Measurements from ENCODE around the gene PCYT2.

Gene PCYT2

DNA sequence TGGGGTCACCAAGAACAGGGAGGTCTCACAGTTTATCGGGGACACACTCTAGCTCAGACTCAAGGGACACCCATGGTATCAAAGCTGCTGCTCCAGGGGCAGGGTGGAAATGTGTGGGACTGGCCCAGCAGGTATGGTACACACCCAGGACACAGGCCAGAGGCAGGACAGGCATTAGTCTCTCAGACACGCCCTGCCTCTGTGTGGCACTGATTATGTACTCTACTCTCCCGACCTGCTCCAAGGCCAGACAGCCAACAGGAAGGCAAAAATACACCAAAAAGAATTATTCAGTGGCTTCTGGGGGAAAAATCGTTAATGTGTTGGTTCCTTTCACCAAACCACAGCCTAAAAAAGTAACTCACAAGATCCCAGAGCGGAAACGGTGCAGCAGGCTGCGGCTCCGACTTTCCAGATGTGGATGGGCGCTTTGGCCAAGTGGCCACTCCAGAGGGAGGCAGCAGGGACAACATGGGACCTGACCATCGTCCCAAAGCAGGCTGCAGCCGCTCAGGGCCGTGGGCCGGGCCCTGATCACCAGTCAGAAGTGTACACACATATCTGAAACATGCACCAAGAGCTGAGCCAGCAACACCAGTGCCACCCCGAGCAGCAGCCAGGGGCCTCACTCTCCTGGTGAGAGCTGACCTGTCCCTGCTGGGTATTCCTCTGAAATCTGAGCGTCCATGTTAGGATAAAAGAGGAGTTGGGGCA lies 7.8 kb upstream of the PCYT2 start:
- H3K27ac ChIP-seq: peak overlapping the region; percentile 82; the same call in 1 of the 2 replicates
- TF ChIP-seq ZFX (IDR thresholded peaks at IDR 0.05): no peak
- TF ChIP-seq, protein P1, sequence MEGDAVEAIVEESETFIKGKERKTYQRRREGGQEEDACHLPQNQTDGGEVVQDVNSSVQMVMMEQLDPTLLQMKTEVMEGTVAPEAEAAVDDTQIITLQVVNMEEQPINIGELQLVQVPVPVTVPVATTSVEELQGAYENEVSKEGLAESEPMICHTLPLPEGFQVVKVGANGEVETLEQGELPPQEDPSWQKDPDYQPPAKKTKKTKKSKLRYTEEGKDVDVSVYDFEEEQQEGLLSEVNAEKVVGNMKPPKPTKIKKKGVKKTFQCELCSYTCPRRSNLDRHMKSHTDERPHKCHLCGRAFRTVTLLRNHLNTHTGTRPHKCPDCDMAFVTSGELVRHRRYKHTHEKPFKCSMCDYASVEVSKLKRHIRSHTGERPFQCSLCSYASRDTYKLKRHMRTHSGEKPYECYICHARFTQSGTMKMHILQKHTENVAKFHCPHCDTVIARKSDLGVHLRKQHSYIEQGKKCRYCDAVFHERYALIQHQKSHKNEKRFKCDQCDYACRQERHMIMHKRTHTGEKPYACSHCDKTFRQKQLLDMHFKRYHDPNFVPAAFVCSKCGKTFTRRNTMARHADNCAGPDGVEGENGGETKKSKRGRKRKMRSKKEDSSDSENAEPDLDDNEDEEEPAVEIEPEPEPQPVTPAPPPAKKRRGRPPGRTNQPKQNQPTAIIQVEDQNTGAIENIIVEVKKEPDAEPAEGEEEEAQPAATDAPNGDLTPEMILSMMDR (conservative IDR thresholded peaks at IDR 0.05): no peak

DNA sequence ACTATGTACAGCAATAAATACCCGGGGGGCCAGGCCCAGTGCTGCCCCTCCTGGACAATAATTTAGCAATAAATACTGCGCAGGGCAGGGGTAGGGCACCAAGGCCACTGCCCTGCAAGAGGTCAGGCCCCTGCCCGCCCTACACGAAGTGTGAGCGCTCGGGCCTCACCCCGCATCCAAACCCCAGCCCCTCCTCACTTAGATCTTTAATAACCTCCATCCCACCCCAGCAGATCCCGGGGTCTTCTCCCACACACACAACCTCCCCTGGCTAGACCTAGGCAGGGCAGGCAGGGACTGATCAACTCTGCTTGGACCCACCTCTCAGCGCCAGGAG lies 7.1 kb upstream of the PCYT2 start:
- H3K27ac ChIP-seq: peak overlapping the region; percentile 82

DNA sequence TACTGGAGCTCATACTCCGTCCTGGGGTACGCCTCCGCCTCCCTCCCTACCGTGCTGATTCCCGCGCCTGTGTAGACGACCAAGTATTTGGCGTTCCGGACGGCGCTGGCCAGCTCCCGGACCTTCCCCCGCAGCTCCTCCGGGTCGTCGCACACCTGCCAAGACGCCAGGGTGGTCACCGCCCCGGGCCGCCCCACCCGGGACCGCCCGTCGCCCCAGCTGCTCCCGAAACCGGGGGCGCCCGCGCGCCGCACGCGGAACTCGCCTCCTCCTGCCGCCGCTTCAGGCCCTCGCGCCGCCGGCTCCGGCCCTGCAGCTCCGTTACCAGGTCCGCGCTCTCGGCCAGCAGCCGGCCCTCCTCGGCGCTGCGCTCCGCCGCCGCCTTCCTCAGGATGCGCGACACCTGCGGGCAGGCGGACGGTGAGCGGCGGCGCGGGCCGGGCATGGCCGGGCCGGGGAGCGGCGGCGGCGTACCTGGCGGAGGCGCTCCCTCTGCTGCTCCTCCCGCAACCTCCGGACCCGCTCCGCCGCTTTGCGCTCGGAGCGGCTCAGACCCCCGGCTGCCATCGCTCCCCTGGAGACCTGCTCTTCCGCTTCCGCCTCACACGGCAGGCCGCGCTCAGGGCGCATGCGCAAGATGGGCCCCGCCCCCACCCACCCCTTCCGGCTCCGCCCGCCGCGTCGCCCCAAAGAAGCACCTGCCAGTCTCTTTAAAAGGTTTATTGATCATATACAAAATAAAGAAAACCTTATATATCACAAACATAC lies 6.5 kb upstream of the PCYT2 start, which contains the start of gene SIRT7:
SIRT7 (minus strand) TSS at position 612 of the 768 bp plus-strand sequence; CDS start at position 567, 45 bp downstream.
- TF ChIP-seq ZFX (IDR thresholded peaks at IDR 0.05): peak; percentile 61; the same call in 1 of the 2 replicates
- TF ChIP-seq, protein P1 (conservative IDR thresholded peaks at IDR 0.05): no peak; the same call in 1 of the 2 replicates
- peak within 1 kb of the TSS; percentile 82 for H3K27ac ChIP-seq

DNA sequence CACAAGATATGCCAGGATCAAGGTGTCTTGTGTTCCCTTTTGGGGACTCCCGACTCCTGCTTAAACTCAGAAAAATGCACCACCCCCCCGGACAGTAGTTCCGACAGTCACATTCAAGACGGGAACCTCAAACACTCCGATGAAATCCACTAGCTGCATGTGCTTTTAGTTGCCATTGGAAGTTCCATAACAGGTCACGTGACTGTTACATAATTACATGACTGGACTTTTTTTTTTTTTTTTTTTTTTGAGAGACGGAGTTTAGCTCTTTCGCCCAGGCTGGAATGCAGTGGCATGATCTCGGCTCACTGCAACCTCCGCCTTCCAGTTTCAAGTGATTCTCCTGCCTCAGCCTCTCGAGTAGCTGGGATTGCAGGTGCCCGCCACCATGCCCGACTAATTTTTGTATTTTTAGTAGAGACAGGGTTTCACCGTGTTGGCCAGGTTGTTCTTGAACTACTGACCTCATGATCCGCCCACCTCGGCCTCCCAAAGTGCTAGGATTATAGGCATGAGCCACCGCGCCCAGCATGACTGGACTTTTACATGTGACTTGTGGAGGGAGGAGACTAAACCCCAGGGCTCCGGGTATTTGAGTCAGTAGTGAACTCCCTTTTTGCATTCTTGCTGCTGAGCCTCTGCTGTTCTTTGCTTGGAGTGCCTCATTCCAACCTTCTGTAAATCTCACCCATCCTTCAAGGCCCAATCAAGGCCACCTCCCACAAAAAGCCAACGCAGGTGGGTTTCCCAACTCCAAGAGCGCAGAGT lies 5.2 kb upstream of the PCYT2 start:
- peak overlapping the region; percentile 82 for H3K27ac ChIP-seq
- TF ChIP-seq ZFX (IDR thresholded peaks at IDR 0.05): no peak
- TF ChIP-seq, protein P1 (conservative IDR thresholded peaks at IDR 0.05): no peak

DNA sequence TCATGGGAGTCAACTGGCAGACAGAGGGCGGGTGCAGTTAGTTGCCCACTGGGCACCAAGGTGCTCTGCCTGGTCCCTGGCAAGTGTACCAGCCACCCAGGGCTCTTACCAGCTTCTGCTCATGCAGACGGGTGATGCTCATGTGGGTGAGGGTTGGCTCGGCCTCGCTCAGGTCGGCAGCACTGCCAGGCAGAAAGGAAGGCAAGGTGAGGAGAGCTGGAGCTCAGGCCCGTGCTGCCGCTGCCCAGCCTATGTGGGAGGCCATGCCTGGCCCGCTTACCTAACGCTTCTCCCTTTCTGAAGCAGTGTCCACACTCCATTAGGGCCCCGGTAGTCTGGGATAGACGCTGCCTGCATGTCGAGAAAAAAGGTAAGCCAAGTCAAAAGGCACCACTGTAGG lies 4.1 kb upstream of the PCYT2 start:
- no peak overlapping the region; the same call in 1 of the 2 replicates for H3K27ac ChIP-seq
- TF ChIP-seq, protein P1 (conservative IDR thresholded peaks at IDR 0.05): no peak
- TF ChIP-seq ZFX (IDR thresholded peaks at IDR 0.05): no peak

DNA sequence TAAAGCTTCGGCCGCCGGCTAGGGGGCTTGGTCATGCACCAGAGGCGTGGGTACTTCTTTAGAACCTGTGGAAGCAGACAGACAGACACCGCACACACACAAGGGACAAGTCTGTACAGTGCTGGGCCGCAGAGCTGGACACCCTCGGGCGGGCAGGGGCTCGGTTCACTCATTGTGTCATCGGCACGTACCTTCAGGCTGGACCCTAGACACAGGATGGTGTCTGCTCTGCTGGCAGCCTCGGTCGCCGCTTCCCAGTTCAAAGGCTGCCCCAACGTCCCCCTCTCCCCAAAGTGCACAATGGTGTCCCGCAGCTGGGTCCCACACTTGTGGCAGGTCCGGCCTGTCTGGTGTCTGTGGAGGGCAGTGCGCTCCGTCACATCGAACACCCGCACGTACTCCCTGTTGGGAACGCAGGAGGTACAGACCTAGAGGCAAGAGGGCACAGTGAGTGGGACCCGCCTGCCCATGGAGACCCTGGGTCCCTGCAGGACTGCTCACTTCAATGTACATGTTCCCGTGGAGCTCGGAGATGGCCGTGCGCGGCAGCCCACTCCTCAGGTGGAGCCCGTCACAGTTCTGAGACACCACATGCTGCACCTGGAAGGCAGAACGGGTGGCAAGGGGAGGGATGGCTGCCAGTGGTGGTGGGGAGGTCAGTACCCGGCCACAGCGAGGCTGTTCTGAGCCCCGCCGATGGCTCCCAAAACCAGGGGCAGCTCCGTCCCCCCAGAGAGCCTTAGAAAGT lies 3.1 kb upstream of the PCYT2 start:
- no peak overlapping the region for H3K27ac ChIP-seq
- TF ChIP-seq, protein P1 (conservative IDR thresholded peaks at IDR 0.05): no peak
- TF ChIP-seq ZFX (IDR thresholded peaks at IDR 0.05): no peak

DNA sequence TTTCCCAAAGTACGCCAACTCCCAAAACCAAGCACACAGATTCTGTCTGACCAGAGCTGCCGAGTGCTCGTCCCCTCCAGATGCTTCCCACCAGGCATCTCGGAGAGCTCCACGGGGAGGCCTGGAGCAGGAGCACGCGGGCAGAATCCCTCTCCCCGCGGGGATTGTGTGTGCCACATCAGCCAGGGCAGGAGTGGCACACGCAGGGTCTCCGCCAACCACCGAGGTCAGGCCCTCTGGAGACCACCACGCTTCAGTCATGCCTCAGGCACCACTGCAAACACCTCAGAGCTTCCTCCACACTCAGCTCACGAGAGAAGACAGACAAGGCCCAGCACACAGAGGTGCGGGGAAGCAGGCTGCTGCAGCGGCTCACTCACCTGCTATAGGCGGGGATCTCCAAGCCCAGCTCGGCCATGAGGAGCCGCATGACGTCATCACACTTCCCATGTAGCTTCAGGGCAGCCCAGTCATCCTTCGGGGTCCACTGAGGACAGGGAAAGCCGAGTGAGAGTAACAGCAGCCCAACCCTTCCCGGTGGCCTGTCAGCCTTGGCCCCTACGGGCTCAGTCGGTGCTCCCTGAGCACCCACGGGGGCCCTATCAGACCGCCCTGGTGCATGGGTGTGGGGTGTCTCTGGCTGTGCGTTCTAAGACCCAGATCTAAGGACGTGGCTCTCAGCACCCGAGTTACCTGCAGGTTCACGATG lies 2.3 kb upstream of the PCYT2 start:
- H3K27ac ChIP-seq: no peak overlapping the region
- TF ChIP-seq ZFX (IDR thresholded peaks at IDR 0.05): no peak
